Duodenal mucosa (tissue), 2 donors: ENCODE data around the gene DAPL1.

ENCODE experiments used
- H3K27ac ChIP-seq: one replicate; pipeline ENCODE4 v1.7.0; 2013; ENCODE audit warnings: low read depth, low read length
- H3K27me3 ChIP-seq, 2 donors: one replicate each; pipeline ENCODE4 v1.7.0; 2013; ENCODE audit warnings: low read length in 2 of 2, control low read depth in 1 of 2; ENCODE audit not compliant: insufficient read depth in 2 of 2, control insufficient read depth in 1 of 2
- H3K36me3 ChIP-seq, 2 donors: one replicate each; pipeline ENCODE4 v1.7.0; 2013; ENCODE audit warnings: low read length in 2 of 2, control low read depth in 1 of 2; ENCODE audit not compliant: insufficient read depth in 2 of 2, control insufficient read depth in 1 of 2
- H3K4me1 ChIP-seq, 2 donors: one replicate each; pipeline ENCODE4 v1.7.0; 2013; ENCODE audit warnings: low read length in 2 of 2, control low read depth in 1 of 2; ENCODE audit not compliant: insufficient read depth in 2 of 2, control insufficient read depth in 1 of 2
- H3K4me3 ChIP-seq, 2 donors: one replicate each; pipeline ENCODE4 v1.7.0; 2013; ENCODE audit warnings: low read length in 2 of 2, low read depth in 1 of 2
- H3K9ac ChIP-seq, 2 donors: one replicate each; pipeline ENCODE4 v1.7.0; 2013; ENCODE audit warnings: low read length in 2 of 2, low read depth in 1 of 2
- H3K9me3 ChIP-seq, 2 donors: one replicate each; pipeline ENCODE4 v1.7.0; 2013; ENCODE audit warnings: low read length in 2 of 2, control low read depth in 1 of 2; ENCODE audit not compliant: control insufficient read depth in 1 of 2

Gene DAPL1

GRCh38 chr2:158777077-158777476, 18.0 kb upstream of the DAPL1 start:
- H3K36me3 ChIP-seq: no peaks in the 10 kb centered on the region
- H3K27ac ChIP-seq: no peak overlapping the region
- H3K9me3 ChIP-seq: no peaks in the 10 kb centered on the region
- no peak overlapping the region for H3K4me3 ChIP-seq
- H3K4me1 ChIP-seq: peaks cover 5 to 9% of the 10 kb centered on the region in 2 donors
- no peak overlapping the region for H3K9ac ChIP-seq
- no peaks in the 10 kb centered on the region for H3K27me3 ChIP-seq

- H3K36me3 ChIP-seq: no peaks in the 10 kb centered on the region
- H3K27me3 ChIP-seq: no peaks in the 10 kb centered on the region
- peaks cover 5 to 9% of the 10 kb centered on the region in 2 donors for H3K4me1 ChIP-seq
- H3K9ac ChIP-seq: no peak overlapping the region
- no peaks in the 10 kb centered on the region for H3K9me3 ChIP-seq
- H3K4me3 ChIP-seq: no peak overlapping the region
- H3K27ac ChIP-seq: no peak overlapping the region
Observed at GRCh38 chr2:158778243-158778642, 16.9 kb upstream of the DAPL1 start.

GRCh38 chr2:158779621-158780020, 15.5 kb upstream of the DAPL1 start:
- Histone ChIP-seq H3K4me3 (no peak overlapping the region), H3K4me1 (peaks cover 5 to 8% of the 10 kb centered on the region in 2 donors), H3K27me3 (no peaks in the 10 kb centered on the region), H3K9me3 (no peaks in the 10 kb centered on the region), H3K36me3 (no peaks in the 10 kb centered on the region), H3K9ac (no peak overlapping the region), H3K27ac (no peak overlapping the region)

- H3K9ac ChIP-seq: no peak overlapping the region
- H3K27ac ChIP-seq: no peak overlapping the region
- H3K4me3 ChIP-seq: no peak overlapping the region
- no peaks in the 10 kb centered on the region for H3K27me3 ChIP-seq
- no peaks in the 10 kb centered on the region for H3K9me3 ChIP-seq
- H3K36me3 ChIP-seq: no peaks in the 10 kb centered on the region
- peaks cover 0 to 6% of the 10 kb centered on the region in 2 donors for H3K4me1 ChIP-seq
Observed at GRCh38 chr2:158781353-158781961, 13.7 kb upstream of the DAPL1 start.

- Histone ChIP-seq H3K27ac (no peak overlapping the region), H3K4me3 (no peak overlapping the region), H3K27me3 (no peaks in the 10 kb centered on the region), H3K9me3 (no peaks in the 10 kb centered on the region), H3K36me3 (no peaks in the 10 kb centered on the region), H3K9ac (no peak overlapping the region), H3K4me1 (peaks cover 0 to 6% of the 10 kb centered on the region in 2 donors)
Observed at GRCh38 chr2:158782136-158782535, 13.0 kb upstream of the DAPL1 start.

GRCh38 chr2:158782616-158783015, 12.5 kb upstream of the DAPL1 start:
- H3K4me3 ChIP-seq: no peak overlapping the region
- no peak overlapping the region for H3K27ac ChIP-seq
- H3K9me3 ChIP-seq: no peaks in the 10 kb centered on the region
- no peak overlapping the region for H3K9ac ChIP-seq
- H3K27me3 ChIP-seq: no peaks in the 10 kb centered on the region
- H3K36me3 ChIP-seq: no peaks in the 10 kb centered on the region
- H3K4me1 ChIP-seq: peaks cover 0 to 6% of the 10 kb centered on the region in 2 donors

GRCh38 chr2:158783923-158784322, 11.2 kb upstream of the DAPL1 start:
- Histone ChIP-seq H3K9ac (no peak overlapping the region), H3K36me3 (no peaks in the 10 kb centered on the region), H3K9me3 (no peaks in the 10 kb centered on the region), H3K4me1 (no peaks in the 10 kb centered on the region), H3K27me3 (no peaks in the 10 kb centered on the region), H3K4me3 (no peak overlapping the region), H3K27ac (no peak overlapping the region)

- no peak overlapping the region for H3K4me3 ChIP-seq
- H3K27me3 ChIP-seq: no peaks in the 10 kb centered on the region
- no peaks in the 10 kb centered on the region for H3K4me1 ChIP-seq
- H3K27ac ChIP-seq: no peak overlapping the region
- no peaks in the 10 kb centered on the region for H3K9me3 ChIP-seq
- no peak overlapping the region for H3K9ac ChIP-seq
- no peaks in the 10 kb centered on the region for H3K36me3 ChIP-seq
Observed at GRCh38 chr2:158786897-158787296, 8.2 kb upstream of the DAPL1 start.

- Histone ChIP-seq H3K9me3 (no peaks in the 10 kb centered on the region), H3K27ac (no peak overlapping the region), H3K4me3 (no peak overlapping the region), H3K9ac (no peak overlapping the region), H3K27me3 (no peaks in the 10 kb centered on the region), H3K4me1 (no peaks in the 10 kb centered on the region), H3K36me3 (no peaks in the 10 kb centered on the region)
Observed at GRCh38 chr2:158788951-158789350, 6.2 kb upstream of the DAPL1 start.

- peaks cover 3 to 4% of the 10 kb centered on the region in 2 donors for H3K4me1 ChIP-seq
- no peaks in the 10 kb centered on the region for H3K9me3 ChIP-seq
- H3K9ac ChIP-seq: no peak overlapping the region
- H3K36me3 ChIP-seq: no peaks in the 10 kb centered on the region
- H3K27me3 ChIP-seq: no peaks in the 10 kb centered on the region
- H3K4me3 ChIP-seq: no peak overlapping the region
- H3K27ac ChIP-seq: no peak overlapping the region
Observed at GRCh38 chr2:158796652-158797051, 1.5 kb downstream of the DAPL1 start.
